ENCODE measurements around the gene TRMT112. TPM values are rescaled to one million over a fixed set of nuclear protein-coding genes. Genes with fewer than 3 reads are reported as not detected.

TRMT112 gene
- total and polyA plus RNA-seq, 2 of the 4 experiments (the other 2 are of a cell fraction), result 173 to 202 TPM

- Histone ChIP-seq H4K91ac (ENCODE audit: insufficient read depth, low read depth, low read length) (no peak overlapping the region), H2AFZ (replicated peaks; ENCODE audit: low read length, poor library complexity) (no peak overlapping the region), H4K8ac (ENCODE audit: low read depth in 2 of 2, low read length in 2 of 2) (no peak overlapping the region), H3K79me1 (ENCODE audit: low read depth in 1 of 2, low read length in 2 of 2) (peaks cover 0 to 3% of the 10 kb centered on the region in 2 experiments; a peak in 1 of 4 replicates), H2BK20ac (ENCODE audit: low read depth, low read length) (no peak overlapping the region), H3K36me3 (ENCODE audit: control insufficient read depth, insufficient read depth, low read length) (no peaks in the 10 kb centered on the region), H3K56ac (ENCODE audit: extremely low read depth, insufficient read depth, low read length) (no peak overlapping the region), H2AK5ac (ENCODE audit: low read depth, low read length) (no peak overlapping the region), H3K18ac (ENCODE audit: low read depth, low read length) (no peak overlapping the region), H3K4me1 (ENCODE audit: control insufficient read depth, insufficient read depth, low read length) (peaks cover 6% of the 10 kb centered on the region), H3K27me3 (ENCODE audit: control insufficient read depth, insufficient read depth, low read length) (no peaks in the 10 kb centered on the region), H3K9ac (ENCODE audit: low read depth, low read length) (no peak overlapping the region), H2AK9ac (replicated peaks; ENCODE audit: low read depth, low read length, poor library complexity) (no peak overlapping the region), H2BK15ac (ENCODE audit: low read depth, low read length) (no peak overlapping the region), H3K27ac (ENCODE audit: insufficient read depth, low read length) (no peak overlapping the region), H3K14ac (replicated peaks; ENCODE audit: low read depth, low read length) (no peak overlapping the region), H3K23ac (ENCODE audit: low read depth, low read length) (no peak overlapping the region), H2BK5ac (ENCODE audit: low read depth, low read length, poor library complexity, severe bottlenecking) (no peak overlapping the region), H3K4ac (ENCODE audit: low read depth, low read length) (no peak overlapping the region), H3K9me3 (ENCODE audit: control insufficient read depth, insufficient read depth, low read length) (no peaks in the 10 kb centered on the region), H4K20me1 (ENCODE audit: insufficient read depth, low read length) (no peaks in the 10 kb centered on the region), H3K4me3 (ENCODE audit: insufficient read depth, low read depth, low read length) (no peak overlapping the region), H3K4me2 (ENCODE audit: low read depth, low read length) (no peak overlapping the region), H4K5ac (ENCODE audit: low read depth, low read length) (no peak overlapping the region), H3K9me1 (ENCODE audit: insufficient read depth, low read length) (peaks cover 4% of the 10 kb centered on the region; the same call in 1 of the 2 replicates), H2BK120ac (ENCODE audit: low read depth, low read length) (no peak overlapping the region)
- in situ Hi-C loops (cut with MboI; ENCODE audit: low sequenced_read_pairs), result no loop called here
- ChIA-PET CTCF (interaction anchor here (1.1 to 1.6 kb wide), 2 partner anchors 21 to 336 kb away, joined by 3 to 4 read pairs; no protein-coding TSS in a partner anchor), POLR2A (ENCODE audit: unreplicated experiment) (no interaction called here)
- intact Hi-C loops (cut with micrococcal nuclease), result no loop called here
- no peak for DNase-seq
- WGBS, 2 experiments (ENCODE audit: extremely low coverage in 2 of 2, insufficient read length in 1 of 2), result 75% methylated on average over 6 of the region's 33 CpGs; no CpG with 5 or more reads in 1 of the 2 experiments
- BruUV-seq (replicated peaks), result no TSS peak
- dilution Hi-C loops (cut with HindIII; ENCODE audit: low sequenced_read_pairs, unreplicated experiment), result no loop called here
- no peak for ATAC-seq (ENCODE audit: low read depth)
- no peak for TF ChIP-seq CHD1 (IDR thresholded peaks at IDR 0.05; ENCODE audit: low read depth, low read length)
- no peak for TF ChIP-seq NFE2L2 (IDR thresholded peaks at IDR 0.05; ENCODE audit: low read depth, low read length)
- TF ChIP-seq ELK1 (IDR thresholded peaks at IDR 0.05; ENCODE audit: borderline replicate concordance, low read depth, low read length), result no peak
- TF ChIP-seq RCOR1 (IDR thresholded peaks at IDR 0.05; ENCODE audit: insufficient replicate concordance, low read length), result no peak
- no peak for TF ChIP-seq CEBPB (IDR thresholded peaks at IDR 0.05; ENCODE audit: low read depth, low read length)
- no peak for TF ChIP-seq FOS (IDR thresholded peaks at IDR 0.05; ENCODE audit: low read depth, low read length)
- no peak for TF ChIP-seq MAZ (IDR thresholded peaks at IDR 0.05; ENCODE audit: borderline replicate concordance, low read depth, low read length)
- no peak for TF ChIP-seq RAD21 (IDR thresholded peaks at IDR 0.05; ENCODE audit: low read length)
- TF ChIP-seq MAFK (IDR thresholded peaks at IDR 0.05; ENCODE audit: low read depth, low read length), result no peak
- no peak for TF ChIP-seq POLR2A (IDR thresholded peaks at IDR 0.05; ENCODE audit: low read depth, low read length)
- no peak for TF ChIP-seq USF2 (IDR thresholded peaks at IDR 0.05; ENCODE audit: low read depth, low read length)
- no peak for TF ChIP-seq CTCF (conservative IDR thresholded peaks at IDR 0.05; ENCODE audit: low read depth, low read length)
- no peak for TF ChIP-seq BHLHE40 (IDR thresholded peaks at IDR 0.05; ENCODE audit: low read depth, low read length)
- no peak for TF ChIP-seq MXI1 (IDR thresholded peaks at IDR 0.05; ENCODE audit: borderline replicate concordance, low read depth, low read length)
- no peak for TF ChIP-seq SMC3 (IDR thresholded peaks at IDR 0.05; ENCODE audit: low read depth, low read length)
These were observed 35.0 kb upstream of the TRMT112 start for GRCh38 chr11:64352099-64352994.

Data from IMR-90 (cell line).